HepG2 (cell line): ENCODE measurements around the gene ZNF524. TPM values are rescaled to one million over a fixed set of nuclear protein-coding genes. Genes with fewer than 3 reads are reported as not detected.

Experiments
- ARNTL ChIP-seq: sonication (generic); formaldehyde crosslinking; IDR thresholded peaks from 2 replicates; pipeline ENCODE4 v1.4.0; 2020; ENCODE audit warnings: mild to moderate bottlenecking, missing genetic modification reagents
- BCL6 ChIP-seq: IDR thresholded peaks from 2 replicates; pipeline ENCODE4 v1.6.1; 2016; ENCODE audit warnings: missing genetic modification reagents, missing compliant biosample characterization
- DMAP1 ChIP-seq: IDR thresholded peaks from 2 replicates; pipeline ENCODE4 v1.6.1; 2016
- MBD4 ChIP-seq: IDR thresholded peaks from 2 replicates; pipeline ENCODE4 v1.6.1; 2012; ENCODE audit warnings: low read length, inconsistent platforms, borderline replicate concordance
- POLR2A ChIP-seq, 2 experiments: IDR thresholded peaks; 2 replicates each; pipeline ENCODE4 v1.6.1; 2011; ENCODE audit warnings: low read depth in 2 of 2, low read length in 2 of 2, mild to moderate bottlenecking in 1 of 2, moderate library complexity in 1 of 2; ENCODE audit not compliant: insufficient read depth in 1 of 2
- ZNF660 ChIP-seq: sonication (generic); formaldehyde crosslinking; IDR thresholded peaks from 2 replicates; pipeline ENCODE4 v1.5.1; 2020; ENCODE audit warnings: mild to moderate bottlenecking, low read depth, missing genetic modification reagents, borderline replicate concordance
- ZSCAN25 ChIP-seq: sonication (generic); formaldehyde crosslinking; IDR thresholded peaks from 2 replicates; pipeline ENCODE4 v1.8.0; 2022; ENCODE audit warnings: mild to moderate bottlenecking, missing genetic modification reagents
- polyA plus RNA-seq, 8 experiments: library from polyadenylated mRNA; depleted of rRNA in 3 of 8; stranded (reverse) in 7 of 8; unstranded in 1 of 8; fragments of >200 nt; fragmentation: Illumina TruSeq in 4 of 8; extraction: Trizol in 4 of 8; gene quantifications; 2 replicates each; pipeline versions ENCODE4 v1.2.1 to v1.2.3, GENCODE V29; 2011 to 2016; ENCODE audit warnings: low read depth in 4 of 8, missing spikeins in 1 of 8, mixed read lengths in 1 of 8; ENCODE audit not compliant: insufficient read depth in 1 of 8
- total RNA-seq, 5 experiments: library from RNA; depleted of rRNA; stranded (reverse); fragments of >200 nt; fragmentation: Illumina TruSeq; extraction: Trizol; gene quantifications; 2 replicates each; pipeline ENCODE4 v1.2.3, GENCODE V29; 2016; ENCODE audit warnings: low read depth in 1 of 5
- TF ChIP-seq, protein P1 (sequence below): sonication (generic); formaldehyde crosslinking; IDR thresholded peaks from 2 replicates; pipeline ENCODE4 v1.4.0; 2020; ENCODE audit warnings: missing genetic modification reagents
- TF ChIP-seq, protein P2 (sequence below): sonication (generic); formaldehyde crosslinking; IDR thresholded peaks from 2 replicates; pipeline ENCODE4 v1.5.0; 2020; ENCODE audit warnings: missing genetic modification reagents, mild to moderate bottlenecking, borderline replicate concordance
- TF ChIP-seq, protein P3 (sequence below): IDR thresholded peaks from 2 replicates; pipeline ENCODE4 v1.6.1; 2016; ENCODE audit warnings: low read depth, borderline replicate concordance
- TF ChIP-seq, protein P4 (sequence below): sonication (generic); formaldehyde crosslinking; IDR thresholded peaks from 2 replicates; pipeline ENCODE4 v1.9.0; 2021; ENCODE audit warnings: missing genetic modification reagents, borderline replicate concordance

ZNF524 gene
- total and polyA plus RNA-seq, 2 of the 13 experiments (the other 11 are each of a cell fraction or from before 2014, with no cell fraction given) = 3.2 to 4.6 TPM

DNA sequence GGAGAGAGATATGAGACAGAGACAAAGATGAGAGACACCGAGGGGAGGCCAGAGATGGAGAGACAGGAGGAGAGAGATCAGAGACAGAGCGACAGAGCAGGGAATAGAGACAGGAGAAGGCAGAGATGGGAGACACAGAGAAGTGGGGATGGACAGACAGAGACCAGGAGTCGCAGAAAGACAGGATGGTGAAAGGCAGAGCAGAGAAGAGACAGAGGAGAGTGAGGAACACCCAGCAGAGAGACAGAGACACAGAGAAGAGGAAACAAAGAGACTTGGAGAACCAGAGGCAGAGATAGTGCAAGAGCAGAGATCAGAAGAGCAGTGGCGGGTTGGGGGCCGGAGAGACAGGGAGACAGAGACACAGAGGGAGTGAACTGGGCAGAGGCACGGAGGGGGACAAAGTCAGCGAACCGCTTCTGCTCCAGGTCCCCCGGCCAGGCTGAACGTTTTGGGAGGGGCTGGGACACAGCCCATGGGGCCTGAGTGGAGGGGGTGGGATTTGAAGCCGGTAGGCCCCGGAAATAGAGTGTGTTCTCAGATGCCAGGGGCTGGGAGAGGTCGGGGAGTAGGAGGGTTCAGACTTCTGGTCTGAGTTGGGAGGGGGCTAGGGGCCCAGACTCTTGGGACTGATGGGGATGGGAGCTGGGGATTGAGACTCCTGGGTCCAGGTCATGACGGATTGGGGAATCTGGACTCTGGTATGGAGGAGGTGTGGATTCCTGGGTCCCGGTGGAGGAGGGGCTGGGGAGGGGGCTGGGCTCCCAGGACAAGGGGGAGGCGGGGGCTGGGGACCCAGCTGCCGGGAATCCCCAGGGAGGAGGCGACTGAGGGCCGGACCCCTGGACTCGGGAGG is 20.1 kb upstream of the ZNF524 start (continued):
- TF ChIP-seq, protein P1, sequence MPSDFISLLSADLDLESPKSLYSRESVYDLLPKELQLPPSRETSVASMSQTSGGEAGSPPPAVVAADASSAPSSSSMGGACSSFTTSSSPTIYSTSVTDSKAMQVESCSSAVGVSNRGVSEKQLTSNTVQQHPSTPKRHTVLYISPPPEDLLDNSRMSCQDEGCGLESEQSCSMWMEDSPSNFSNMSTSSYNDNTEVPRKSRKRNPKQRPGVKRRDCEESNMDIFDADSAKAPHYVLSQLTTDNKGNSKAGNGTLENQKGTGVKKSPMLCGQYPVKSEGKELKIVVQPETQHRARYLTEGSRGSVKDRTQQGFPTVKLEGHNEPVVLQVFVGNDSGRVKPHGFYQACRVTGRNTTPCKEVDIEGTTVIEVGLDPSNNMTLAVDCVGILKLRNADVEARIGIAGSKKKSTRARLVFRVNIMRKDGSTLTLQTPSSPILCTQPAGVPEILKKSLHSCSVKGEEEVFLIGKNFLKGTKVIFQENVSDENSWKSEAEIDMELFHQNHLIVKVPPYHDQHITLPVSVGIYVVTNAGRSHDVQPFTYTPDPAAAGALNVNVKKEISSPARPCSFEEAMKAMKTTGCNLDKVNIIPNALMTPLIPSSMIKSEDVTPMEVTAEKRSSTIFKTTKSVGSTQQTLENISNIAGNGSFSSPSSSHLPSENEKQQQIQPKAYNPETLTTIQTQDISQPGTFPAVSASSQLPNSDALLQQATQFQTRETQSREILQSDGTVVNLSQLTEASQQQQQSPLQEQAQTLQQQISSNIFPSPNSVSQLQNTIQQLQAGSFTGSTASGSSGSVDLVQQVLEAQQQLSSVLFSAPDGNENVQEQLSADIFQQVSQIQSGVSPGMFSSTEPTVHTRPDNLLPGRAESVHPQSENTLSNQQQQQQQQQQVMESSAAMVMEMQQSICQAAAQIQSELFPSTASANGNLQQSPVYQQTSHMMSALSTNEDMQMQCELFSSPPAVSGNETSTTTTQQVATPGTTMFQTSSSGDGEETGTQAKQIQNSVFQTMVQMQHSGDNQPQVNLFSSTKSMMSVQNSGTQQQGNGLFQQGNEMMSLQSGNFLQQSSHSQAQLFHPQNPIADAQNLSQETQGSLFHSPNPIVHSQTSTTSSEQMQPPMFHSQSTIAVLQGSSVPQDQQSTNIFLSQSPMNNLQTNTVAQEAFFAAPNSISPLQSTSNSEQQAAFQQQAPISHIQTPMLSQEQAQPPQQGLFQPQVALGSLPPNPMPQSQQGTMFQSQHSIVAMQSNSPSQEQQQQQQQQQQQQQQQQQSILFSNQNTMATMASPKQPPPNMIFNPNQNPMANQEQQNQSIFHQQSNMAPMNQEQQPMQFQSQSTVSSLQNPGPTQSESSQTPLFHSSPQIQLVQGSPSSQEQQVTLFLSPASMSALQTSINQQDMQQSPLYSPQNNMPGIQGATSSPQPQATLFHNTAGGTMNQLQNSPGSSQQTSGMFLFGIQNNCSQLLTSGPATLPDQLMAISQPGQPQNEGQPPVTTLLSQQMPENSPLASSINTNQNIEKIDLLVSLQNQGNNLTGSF = no peak
- TF ChIP-seq POLR2A (IDR thresholded peaks at IDR 0.05; ENCODE audit: insufficient read depth in 1 of 2, low read depth in 2 of 2, low read length in 2 of 2) (peak in 1 of 2 experiments; percentile 28; a peak in 2 of 4 replicates), ZSCAN25 (no peak), MBD4 (no peak), ZNF660 (CRISPR knock-in tag) (no peak), ARNTL (CRISPR knock-in tag) (no peak), DMAP1 (CRISPR knock-in tag) (0 out of 2 replicates have a peak, but pooled peaks have one; percentile 2), BCL6 (no peak)
- TF ChIP-seq, protein P2, sequence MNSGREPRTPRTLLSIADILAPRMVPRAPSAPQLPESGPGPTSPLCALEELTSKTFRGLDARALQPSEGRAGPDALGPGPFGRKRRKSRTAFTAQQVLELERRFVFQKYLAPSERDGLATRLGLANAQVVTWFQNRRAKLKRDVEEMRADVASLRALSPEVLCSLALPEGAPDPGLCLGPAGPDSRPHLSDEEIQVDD (CRISPR knock-in tag) = no peak
- TF ChIP-seq, protein P3, sequence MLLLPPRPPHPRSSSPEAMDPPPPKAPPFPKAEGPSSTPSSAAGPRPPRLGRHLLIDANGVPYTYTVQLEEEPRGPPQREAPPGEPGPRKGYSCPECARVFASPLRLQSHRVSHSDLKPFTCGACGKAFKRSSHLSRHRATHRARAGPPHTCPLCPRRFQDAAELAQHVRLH = no peak
- TF ChIP-seq, protein P4, sequence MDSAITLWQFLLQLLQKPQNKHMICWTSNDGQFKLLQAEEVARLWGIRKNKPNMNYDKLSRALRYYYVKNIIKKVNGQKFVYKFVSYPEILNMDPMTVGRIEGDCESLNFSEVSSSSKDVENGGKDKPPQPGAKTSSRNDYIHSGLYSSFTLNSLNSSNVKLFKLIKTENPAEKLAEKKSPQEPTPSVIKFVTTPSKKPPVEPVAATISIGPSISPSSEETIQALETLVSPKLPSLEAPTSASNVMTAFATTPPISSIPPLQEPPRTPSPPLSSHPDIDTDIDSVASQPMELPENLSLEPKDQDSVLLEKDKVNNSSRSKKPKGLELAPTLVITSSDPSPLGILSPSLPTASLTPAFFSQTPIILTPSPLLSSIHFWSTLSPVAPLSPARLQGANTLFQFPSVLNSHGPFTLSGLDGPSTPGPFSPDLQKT (CRISPR knock-in tag) = no peak
